Brain microvascular endothelial cell (primary cell): ENCODE data around the gene STPG4.
"Not testable (repeated sequence)": the region's sequence is repeated elsewhere in the genome, so short reads cannot be mapped to it uniquely, and the experiment has no call there.

Experiments
- DNase-seq: peaks from one replicate; pipeline ENCODE4 v3.0.0-alpha.2; 2020
- H3K27ac ChIP-seq: fragments of 250-450 bp; sonication (Bioruptor Pico); 2 replicates; pipeline ENCODE4 v1.5.1; 2020; ENCODE audit warnings: mild to moderate bottlenecking, moderate library complexity
- H3K27me3 ChIP-seq: fragments of 250-450 bp; sonication (Bioruptor Pico); replicated peaks from 2 replicates; pipeline ENCODE4 v1.5.1; 2020; ENCODE audit warnings: mild to moderate bottlenecking
- H3K36me3 ChIP-seq: fragments of 250-450 bp; sonication (Bioruptor Pico); replicated peaks from 2 replicates; pipeline ENCODE4 v1.5.1; 2020; ENCODE audit warnings: mild to moderate bottlenecking
- H3K4me3 ChIP-seq: 2 replicates; pipeline ENCODE4 v1.5.1; 2011; ENCODE audit warnings: low read depth, mild to moderate bottlenecking, control low read depth, low read length, moderate library complexity
- CTCF ChIP-seq: IDR thresholded peaks from 2 replicates; pipeline ENCODE4 v1.5.1; 2011; ENCODE audit warnings: low read depth, mild to moderate bottlenecking, moderate library complexity, low read length, control low read depth, inconsistent platforms; ENCODE audit errors: missing control alignments
- in situ Hi-C: cut with HindIII; loops from 2 replicates; pipeline ENCODE4 v1.10.0; 2017; ENCODE audit warnings: low sequenced_read_pairs, low pct_ligation_motif_present

The STPG4 gene

DNA sequence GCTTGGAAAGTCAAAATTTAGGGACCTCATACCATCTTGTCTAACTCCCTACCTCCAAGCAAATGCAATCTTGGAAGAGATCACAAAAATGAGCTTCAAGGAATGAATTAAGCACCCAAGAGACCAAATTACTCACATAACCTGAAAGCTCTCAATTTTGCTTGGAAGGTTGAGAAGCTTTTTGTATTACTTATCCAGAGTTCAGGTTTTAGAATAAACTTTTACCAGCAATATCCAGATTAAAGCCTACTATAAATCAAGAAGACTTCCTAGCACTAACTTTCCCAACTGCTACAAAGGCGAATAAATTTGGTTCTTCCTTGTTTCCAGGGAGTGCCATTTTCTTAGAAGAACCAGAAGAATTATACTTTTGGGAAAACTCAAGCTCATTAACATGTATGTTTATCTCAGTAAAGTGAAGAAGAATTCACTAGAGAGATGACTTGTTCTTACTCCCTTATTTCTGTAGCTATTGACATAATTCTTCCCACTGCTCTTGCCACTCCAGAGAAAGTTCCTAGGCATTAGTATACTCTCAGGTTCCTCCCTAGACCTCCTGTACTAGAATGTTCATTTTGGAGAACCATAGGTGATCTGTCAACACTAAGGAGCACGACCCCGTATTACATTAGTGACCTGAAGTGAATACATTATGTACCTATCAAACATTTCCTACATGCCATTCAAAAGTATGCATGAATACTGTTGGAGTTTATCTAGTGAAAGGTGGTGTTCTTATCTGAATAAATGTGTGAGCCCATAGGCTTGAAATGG lies 18.0 kb upstream of the STPG4 start:
- peak overlapping the region; percentile 100 for H3K4me3 ChIP-seq
- TF ChIP-seq CTCF, result no peak

DNA sequence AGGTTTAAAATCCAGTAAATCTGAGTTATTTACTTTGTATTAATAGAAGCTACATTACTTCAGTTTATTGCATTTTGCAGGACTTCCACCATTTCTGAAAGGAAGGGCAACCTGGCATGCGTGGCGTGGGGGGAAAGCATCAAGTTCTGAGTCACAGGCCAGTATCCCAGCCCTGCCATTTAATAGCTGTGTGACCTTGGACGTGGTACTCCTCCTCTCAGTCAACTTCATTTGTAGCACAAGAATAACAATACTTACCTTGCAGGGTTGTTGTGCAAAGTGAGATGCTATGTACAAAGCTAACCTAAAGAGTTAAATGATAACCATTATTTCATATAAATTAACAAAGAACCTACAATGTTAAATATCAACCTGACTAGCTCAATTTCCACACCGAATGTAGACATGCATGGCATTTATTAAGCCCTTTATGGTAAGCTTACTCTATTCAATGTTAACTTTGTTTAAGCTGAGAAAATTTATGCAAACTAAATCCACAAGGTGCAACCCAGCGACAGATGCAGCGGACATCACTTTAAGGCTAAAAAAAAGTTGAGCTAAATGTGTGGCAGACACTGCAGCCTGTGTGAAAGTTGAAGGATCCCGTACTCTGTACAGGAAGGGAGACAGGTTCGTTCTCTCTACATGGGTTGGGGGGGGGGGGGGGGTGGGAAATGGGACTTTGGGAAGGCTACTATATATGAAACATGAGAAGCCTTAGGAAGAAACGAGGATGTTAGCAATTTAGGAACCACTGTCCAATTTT lies 17.2 kb upstream of the STPG4 start:
- Histone ChIP-seq H3K27me3 (no peaks in the 10 kb centered on the region), H3K4me3 (peak overlapping the region; percentile 26), H3K27ac (peak overlapping the region; percentile 3), H3K36me3 (peaks cover 42% of the 10 kb centered on the region)
- no peak for DNase-seq
- in situ Hi-C loops, result loop anchor here (25.0 kb wide), 1 partner anchor 160 kb away; no protein-coding TSS in a partner anchor
- no peak for TF ChIP-seq CTCF

More for the DNA sequence above, 18.0 kb upstream of the STPG4 start:
- in situ Hi-C loops, result loop anchor here (25.0 kb wide), 1 partner anchor 161 kb away; no protein-coding TSS in a partner anchor
- H3K36me3 ChIP-seq, result peaks cover 37% of the 10 kb centered on the region
- DNase-seq, result no peak
- H3K27ac ChIP-seq, result peak overlapping the region; percentile 20
- no peaks in the 10 kb centered on the region for H3K27me3 ChIP-seq

DNA sequence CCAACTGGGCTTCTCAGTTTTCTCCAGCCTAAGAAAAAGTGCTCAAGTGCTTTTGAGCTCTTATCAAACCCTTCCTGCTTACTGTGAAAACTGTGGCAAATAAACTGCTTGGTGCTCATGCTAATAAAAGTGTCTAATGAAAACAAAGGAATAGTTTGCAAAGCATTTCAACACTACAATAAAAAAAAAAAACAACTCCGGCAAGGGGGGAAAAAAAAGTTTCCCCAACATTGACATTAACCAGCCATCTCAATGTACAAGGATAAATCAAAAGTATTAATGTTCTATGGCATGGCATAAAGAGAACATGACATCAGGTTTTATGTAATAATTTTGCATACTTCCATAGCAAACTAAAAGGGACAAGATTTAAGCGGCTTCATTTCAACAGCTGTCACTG lies 14.7 kb upstream of the STPG4 start:
- TF ChIP-seq CTCF, result no peak
- in situ Hi-C loops, result loop anchor here (25.0 kb wide), 1 partner anchor 157 kb away; no protein-coding TSS in a partner anchor
- Histone ChIP-seq H3K36me3 (peaks cover 61% of the 10 kb centered on the region), H3K27me3 (no peaks in the 10 kb centered on the region), H3K27ac (no peak overlapping the region), H3K4me3 (no peak overlapping the region)
- no peak for DNase-seq

- DNase-seq, H3K27me3 ChIP-seq, H3K27ac ChIP-seq, H3K4me3 ChIP-seq: not testable (repeated sequence)
- peaks cover 63% of the 10 kb centered on the region for H3K36me3 ChIP-seq
- in situ Hi-C loops, result loop anchor here (25.0 kb wide), 1 partner anchor 157 kb away; no protein-coding TSS in a partner anchor
These were observed 13.8 kb upstream of the STPG4 start for GRCh38 chr2:47168895-47169294.

DNA sequence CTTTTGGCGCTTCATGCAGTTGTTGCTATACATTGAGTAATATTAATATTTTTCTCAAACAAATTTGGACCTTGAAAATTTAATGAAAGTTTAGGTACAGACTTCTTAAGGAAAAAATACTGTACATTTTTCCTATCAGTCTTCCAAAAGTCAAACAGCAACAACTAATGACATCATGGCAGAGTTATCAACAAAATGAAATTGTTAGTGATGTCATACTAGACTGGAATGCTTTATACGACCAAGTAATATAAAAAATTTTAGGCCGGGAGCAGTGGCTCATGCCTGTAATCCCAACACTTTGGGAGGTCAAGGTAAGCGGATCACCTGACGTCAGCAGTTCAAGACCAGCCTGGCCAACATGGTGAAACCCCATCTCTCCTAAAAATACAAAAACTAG lies 12.0 kb upstream of the STPG4 start:
- no peak for DNase-seq
- no peak overlapping the region for H3K4me3 ChIP-seq
- no peak overlapping the region for H3K27ac ChIP-seq
- H3K36me3 ChIP-seq, result peaks cover 67% of the 10 kb centered on the region
- TF ChIP-seq CTCF, result no peak
- H3K27me3 ChIP-seq, result no peaks in the 10 kb centered on the region
- in situ Hi-C loops, result loop anchor here (25.0 kb wide), 1 partner anchor 155 kb away; no protein-coding TSS in a partner anchor

GRCh38 chr2:47165001-47165555 lies 10.0 kb upstream of the STPG4 start:
- Histone ChIP-seq H3K27ac (no peak overlapping the region), H3K4me3 (no peak overlapping the region), H3K36me3 (peaks cover 74% of the 10 kb centered on the region), H3K27me3 (no peaks in the 10 kb centered on the region)
- TF ChIP-seq CTCF, result no peak
- in situ Hi-C loops, result loop anchor here (25.0 kb wide), 1 partner anchor 153 kb away; no protein-coding TSS in a partner anchor
- no peak for DNase-seq
